BE2C (cell line): ENCODE data around the gene FBXO9. TPM values are rescaled to one million over a fixed set of nuclear protein-coding genes. Genes with fewer than 3 reads are reported as not detected.

Experiments
- DNase-seq: peaks from one replicate; pipeline ENCODE4 v3.0.0-alpha.2; 2020
- H3K27me3 ChIP-seq: fragments of 250-450 bp; sonication (Bioruptor Pico); 2 replicates; pipeline ENCODE4 v1.5.1; 2020; ENCODE audit warnings: mild to moderate bottlenecking
- H3K36me3 ChIP-seq: fragments of 250-450 bp; sonication (Bioruptor Pico); 2 replicates; pipeline ENCODE4 v1.5.1; 2020; ENCODE audit warnings: mild to moderate bottlenecking
- H3K4me1 ChIP-seq: fragments of 250-450 bp; sonication (Bioruptor Pico); 2 replicates; pipeline ENCODE4 v1.5.1; 2020
- H3K4me3 ChIP-seq: 2 replicates; pipeline ENCODE4 v1.5.1; 2011; ENCODE audit warnings: low read depth, low read length
- H3K9me3 ChIP-seq: fragments of 250-450 bp; sonication (Bioruptor Pico); 2 replicates; pipeline ENCODE4 v1.5.1; 2020
- polyA plus RNA-seq: library from polyadenylated mRNA; unstranded; fragments of >200 nt; gene quantifications from one replicate; pipeline ENCODE4 v1.2.1, GENCODE V29; 2012; ENCODE audit warnings: low read depth, missing spikeins; ENCODE audit not compliant: insufficient read length, insufficient read depth
- TF ChIP-seq, protein P1 (sequence below): IDR thresholded peaks from 2 replicates; pipeline ENCODE4 v1.5.1; 2012; ENCODE audit warnings: mild to moderate bottlenecking, low read depth, low read length

FBXO9 gene
- 85.9 TPM for polyA plus RNA-seq

DNA sequence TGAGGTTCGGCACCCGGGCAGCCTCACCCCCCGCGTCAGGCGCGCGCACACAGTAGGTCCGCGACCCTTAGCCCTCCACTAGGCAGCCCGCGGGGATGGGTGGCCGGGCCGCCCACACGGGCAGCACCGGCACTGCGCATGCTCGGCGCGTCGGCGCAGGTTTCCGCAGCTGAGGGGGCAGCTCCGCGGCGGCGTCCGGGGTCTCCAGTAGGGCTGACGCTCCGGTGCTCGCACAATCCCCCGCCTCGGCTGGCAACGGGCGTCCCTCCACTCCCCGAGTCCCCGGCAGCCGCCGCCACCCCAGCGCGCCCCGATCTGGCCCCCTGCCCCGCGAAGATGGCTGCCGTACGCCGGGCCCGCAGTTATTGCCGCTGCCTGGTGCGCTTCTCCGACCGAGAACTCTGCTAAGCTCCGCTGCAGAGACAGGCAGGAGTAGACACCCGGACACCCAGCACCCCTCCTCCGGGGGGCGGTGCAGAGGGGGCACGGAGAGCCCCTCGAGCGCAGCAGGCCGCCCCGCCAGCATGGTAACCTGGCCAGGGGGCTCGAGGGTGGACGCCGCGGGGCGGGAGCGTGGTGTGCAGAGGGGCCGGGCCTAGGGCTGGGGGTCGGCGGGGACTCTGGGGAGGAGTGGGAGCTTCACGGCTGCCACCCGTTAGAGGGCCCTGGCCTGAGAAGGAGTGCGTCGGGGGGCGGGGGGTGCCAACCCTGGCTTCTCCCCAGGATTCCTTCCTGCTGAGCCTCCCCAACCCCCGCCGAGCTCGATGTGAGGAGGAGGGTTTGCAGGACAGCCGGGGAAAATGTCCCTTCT, at the start of gene FBXO9:
Gene FBXO9 (plus strand): TSS at position 139 of the 811 bp plus-strand sequence. CDS start 386 bp downstream, at position 525.
- DNase-seq = peak; percentile 82
- no peaks in the 10 kb centered on the region for H3K9me3 ChIP-seq
- no peaks in the 10 kb centered on the region for H3K36me3 ChIP-seq
- TF ChIP-seq, protein P1, sequence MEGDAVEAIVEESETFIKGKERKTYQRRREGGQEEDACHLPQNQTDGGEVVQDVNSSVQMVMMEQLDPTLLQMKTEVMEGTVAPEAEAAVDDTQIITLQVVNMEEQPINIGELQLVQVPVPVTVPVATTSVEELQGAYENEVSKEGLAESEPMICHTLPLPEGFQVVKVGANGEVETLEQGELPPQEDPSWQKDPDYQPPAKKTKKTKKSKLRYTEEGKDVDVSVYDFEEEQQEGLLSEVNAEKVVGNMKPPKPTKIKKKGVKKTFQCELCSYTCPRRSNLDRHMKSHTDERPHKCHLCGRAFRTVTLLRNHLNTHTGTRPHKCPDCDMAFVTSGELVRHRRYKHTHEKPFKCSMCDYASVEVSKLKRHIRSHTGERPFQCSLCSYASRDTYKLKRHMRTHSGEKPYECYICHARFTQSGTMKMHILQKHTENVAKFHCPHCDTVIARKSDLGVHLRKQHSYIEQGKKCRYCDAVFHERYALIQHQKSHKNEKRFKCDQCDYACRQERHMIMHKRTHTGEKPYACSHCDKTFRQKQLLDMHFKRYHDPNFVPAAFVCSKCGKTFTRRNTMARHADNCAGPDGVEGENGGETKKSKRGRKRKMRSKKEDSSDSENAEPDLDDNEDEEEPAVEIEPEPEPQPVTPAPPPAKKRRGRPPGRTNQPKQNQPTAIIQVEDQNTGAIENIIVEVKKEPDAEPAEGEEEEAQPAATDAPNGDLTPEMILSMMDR = no peak
- no peaks in the 10 kb centered on the region for H3K27me3 ChIP-seq
- H3K4me1 ChIP-seq = peaks cover 15% of the 10 kb centered on the region
- peak within 1 kb of the TSS; percentile 96 for H3K4me3 ChIP-seq

DNA sequence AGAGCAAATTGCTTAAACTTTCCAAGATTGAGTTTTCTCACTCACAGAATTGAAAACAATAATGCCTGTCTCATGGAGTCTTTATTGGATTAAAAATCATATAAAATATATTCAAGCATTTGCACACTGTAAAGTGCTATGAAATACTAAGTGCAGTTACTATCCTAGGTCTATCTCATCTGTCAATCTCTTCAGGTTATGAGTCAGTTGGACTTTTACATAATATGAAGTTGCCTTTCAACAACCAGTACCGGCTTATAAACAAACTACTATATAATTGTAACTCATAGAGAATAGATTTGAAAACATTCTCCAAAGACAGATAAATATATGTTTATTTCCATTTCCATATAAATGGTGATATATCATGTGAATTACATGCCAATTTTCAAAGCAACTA, 49.7 kb upstream of the FBXO9 start:
- H3K4me3 ChIP-seq = no peak overlapping the region
- no peaks in the 10 kb centered on the region for H3K9me3 ChIP-seq
- peaks cover 44% of the 10 kb centered on the region for H3K36me3 ChIP-seq
- TF ChIP-seq, protein P1 = no peak
- DNase-seq = no peak
- peaks cover 6% of the 10 kb centered on the region for H3K4me1 ChIP-seq
- no peaks in the 10 kb centered on the region for H3K27me3 ChIP-seq

DNA sequence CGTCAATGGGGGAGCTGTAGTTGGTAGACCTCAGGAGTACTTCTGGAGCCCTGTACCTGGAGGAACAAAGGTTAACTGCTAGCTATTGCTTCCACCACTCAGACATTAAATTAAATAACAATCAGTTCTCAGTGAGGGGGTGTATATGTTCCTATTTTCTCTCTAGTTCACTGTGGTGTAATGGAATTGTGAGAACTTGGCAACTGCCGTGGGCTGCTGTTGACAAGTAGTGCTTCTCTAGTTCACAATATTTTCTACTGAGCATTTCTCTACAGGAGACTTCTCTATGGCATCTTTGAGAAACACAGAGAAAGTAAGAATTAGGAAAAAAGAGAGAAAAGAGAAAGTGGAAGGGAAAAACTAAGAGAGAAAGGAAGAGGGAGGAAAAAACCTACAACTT, 46.8 kb upstream of the FBXO9 start:
- peaks cover 14% of the 10 kb centered on the region for H3K36me3 ChIP-seq
- TF ChIP-seq, protein P1 = no peak
- H3K9me3 ChIP-seq = no peaks in the 10 kb centered on the region
- H3K4me1 ChIP-seq = peaks cover 6% of the 10 kb centered on the region
- no peaks in the 10 kb centered on the region for H3K27me3 ChIP-seq
- DNase-seq = no peak
- no peak overlapping the region for H3K4me3 ChIP-seq

DNA sequence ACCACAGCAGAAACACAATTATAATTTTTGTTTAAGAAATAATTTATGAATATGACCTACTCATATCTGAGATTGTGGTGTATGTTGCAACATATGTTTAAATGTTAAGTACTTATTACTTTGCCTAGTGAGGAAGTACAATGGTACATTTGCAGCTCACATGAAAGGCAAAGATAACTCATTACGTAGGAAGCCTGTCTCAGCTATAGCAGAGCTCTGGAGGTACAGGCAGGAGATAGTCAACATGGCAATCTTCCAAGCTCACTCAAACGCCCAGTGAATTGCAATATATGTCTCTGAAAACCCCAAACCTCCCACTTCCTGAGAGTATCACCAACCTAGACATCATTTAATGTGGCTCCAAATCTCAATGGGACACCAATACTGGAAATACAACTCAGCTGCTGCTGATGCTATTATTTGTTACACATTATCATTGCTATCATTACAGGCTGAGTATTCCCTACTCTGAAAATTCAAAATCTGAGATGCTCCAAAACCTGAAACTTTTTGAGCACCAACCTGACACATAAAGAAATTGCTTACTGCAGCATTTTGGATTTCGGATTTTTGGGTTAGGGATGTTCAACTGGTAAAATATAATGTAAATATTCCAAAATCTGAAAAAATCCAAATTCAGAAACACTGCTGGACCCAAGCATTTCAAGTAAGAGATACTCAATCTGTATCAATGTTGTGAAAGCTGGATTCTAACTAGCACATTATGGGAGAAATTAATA, 45.0 kb upstream of the FBXO9 start:
- TF ChIP-seq, protein P1 = no peak
- Histone ChIP-seq H3K4me1 (peaks cover 6% of the 10 kb centered on the region), H3K9me3 (no peaks in the 10 kb centered on the region), H3K36me3 (peaks cover 12% of the 10 kb centered on the region; the same call in 1 of the 2 replicates), H3K4me3 (no peak overlapping the region), H3K27me3 (no peaks in the 10 kb centered on the region)
- DNase-seq = peak; percentile 39

DNA sequence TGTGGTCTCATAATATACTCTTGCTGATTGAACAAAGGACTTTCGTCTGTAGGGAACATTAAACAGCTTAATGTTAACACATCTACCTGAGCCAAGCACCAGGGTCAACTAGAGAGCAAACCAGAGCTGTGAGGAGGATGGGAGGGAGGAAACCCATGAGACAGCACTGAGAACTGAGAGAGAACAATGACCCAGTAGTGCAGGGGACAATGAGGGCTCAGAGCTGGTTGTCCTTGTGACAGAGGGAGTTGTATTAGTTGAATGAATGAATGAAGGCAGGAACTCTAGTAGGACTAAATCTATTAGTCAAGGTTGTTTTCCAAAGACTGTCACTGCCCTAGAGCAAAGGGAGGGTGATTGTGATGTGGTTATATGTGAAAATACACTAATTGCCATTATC, 41.9 kb upstream of the FBXO9 start:
- TF ChIP-seq, protein P1 = no peak
- DNase-seq = no peak
- Histone ChIP-seq H3K4me1 (peaks cover 6% of the 10 kb centered on the region), H3K27me3 (no peaks in the 10 kb centered on the region), H3K36me3 (peaks cover 8% of the 10 kb centered on the region; the same call in 1 of the 2 replicates), H3K9me3 (no peaks in the 10 kb centered on the region), H3K4me3 (no peak overlapping the region)

DNA sequence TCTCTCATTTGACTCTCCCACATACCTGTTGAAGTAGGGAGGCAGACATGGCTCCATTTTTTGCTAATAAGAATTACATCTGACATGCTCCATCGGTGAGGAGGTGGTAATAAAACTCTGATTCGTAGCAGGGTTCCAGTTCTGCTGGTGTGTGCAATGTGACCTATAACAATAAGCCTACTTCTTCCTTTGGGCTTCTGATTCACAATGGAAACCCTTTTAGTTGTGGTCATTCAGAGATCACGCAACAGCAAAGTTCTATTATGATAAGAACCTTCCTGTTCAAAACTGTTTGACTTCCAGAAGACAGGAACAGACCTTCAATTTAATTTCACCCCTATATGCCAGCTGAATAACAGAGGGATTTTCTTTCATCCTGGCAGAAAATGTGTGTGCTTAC, 38.7 kb upstream of the FBXO9 start:
- TF ChIP-seq, protein P1 = no peak
- peaks cover 18% of the 10 kb centered on the region for H3K36me3 ChIP-seq
- H3K27me3 ChIP-seq = no peaks in the 10 kb centered on the region
- no peaks in the 10 kb centered on the region for H3K9me3 ChIP-seq
- no peak for DNase-seq
- no peaks in the 10 kb centered on the region; the same call in 1 of the 2 replicates for H3K4me1 ChIP-seq
- H3K4me3 ChIP-seq = no peak overlapping the region
